GM12864 (cell line): ENCODE results near the gene MCEMP1.

Experiments
- DNase-seq: peaks from one replicate; pipeline ENCODE4 v3.0.0-alpha.2; 2011; ENCODE audit warnings: low read depth
- H3K4me3 ChIP-seq: 2 replicates; pipeline ENCODE4 v1.5.1; 2011; ENCODE audit warnings: mild to moderate bottlenecking, low read depth, low read length, control low read depth
- TF ChIP-seq, protein P1 (sequence below): IDR thresholded peaks from 2 replicates; pipeline ENCODE4 v1.5.1; 2011; ENCODE audit warnings: low read depth, mild to moderate bottlenecking, moderate library complexity, low read length, control low read depth, inconsistent platforms; ENCODE audit errors: missing control alignments

Gene MCEMP1

DNA sequence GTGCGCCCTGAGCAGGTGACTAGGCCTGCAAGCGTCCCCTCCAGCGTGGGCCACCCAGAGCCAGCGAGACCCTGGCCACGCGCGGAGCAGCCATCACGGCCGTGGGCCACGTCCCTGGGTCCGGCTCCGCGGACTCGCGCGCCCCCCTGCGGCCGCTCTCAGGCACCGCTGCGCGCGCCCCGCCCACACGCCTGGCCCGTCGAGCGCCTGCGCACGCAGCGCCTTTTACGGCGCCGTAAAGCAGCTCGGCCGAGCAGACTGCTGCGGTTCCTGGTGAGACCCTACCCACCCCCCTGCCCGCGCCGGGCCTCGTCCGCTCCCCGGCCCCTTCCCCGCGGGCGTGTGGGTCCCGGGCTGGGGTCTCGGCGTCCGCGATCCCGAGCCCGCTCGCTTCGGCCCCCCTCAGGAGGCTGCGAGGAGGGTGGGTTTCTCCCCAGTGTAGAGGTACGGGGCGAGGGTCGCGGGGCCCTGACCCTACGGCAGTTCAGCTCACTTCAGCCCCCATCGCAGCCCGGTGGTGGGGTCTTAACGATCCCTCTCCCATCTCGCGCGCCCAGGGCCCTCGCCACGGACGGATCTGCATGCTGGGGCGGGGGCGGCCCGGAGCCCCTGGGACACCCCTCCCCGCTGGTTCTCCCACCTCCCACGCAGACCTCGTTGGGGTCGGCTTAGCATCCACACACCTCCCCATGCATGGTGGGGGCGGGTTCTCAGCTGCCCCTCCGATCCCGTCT lies 3.9 kb downstream of the MCEMP1 start, which contains the start of gene TRAPPC5:
TSS of gene TRAPPC5 (plus strand) at position 228 of the 734 bp plus-strand sequence. CDS start 1,421 bp downstream, outside the sequence.
- TF ChIP-seq, protein P1, sequence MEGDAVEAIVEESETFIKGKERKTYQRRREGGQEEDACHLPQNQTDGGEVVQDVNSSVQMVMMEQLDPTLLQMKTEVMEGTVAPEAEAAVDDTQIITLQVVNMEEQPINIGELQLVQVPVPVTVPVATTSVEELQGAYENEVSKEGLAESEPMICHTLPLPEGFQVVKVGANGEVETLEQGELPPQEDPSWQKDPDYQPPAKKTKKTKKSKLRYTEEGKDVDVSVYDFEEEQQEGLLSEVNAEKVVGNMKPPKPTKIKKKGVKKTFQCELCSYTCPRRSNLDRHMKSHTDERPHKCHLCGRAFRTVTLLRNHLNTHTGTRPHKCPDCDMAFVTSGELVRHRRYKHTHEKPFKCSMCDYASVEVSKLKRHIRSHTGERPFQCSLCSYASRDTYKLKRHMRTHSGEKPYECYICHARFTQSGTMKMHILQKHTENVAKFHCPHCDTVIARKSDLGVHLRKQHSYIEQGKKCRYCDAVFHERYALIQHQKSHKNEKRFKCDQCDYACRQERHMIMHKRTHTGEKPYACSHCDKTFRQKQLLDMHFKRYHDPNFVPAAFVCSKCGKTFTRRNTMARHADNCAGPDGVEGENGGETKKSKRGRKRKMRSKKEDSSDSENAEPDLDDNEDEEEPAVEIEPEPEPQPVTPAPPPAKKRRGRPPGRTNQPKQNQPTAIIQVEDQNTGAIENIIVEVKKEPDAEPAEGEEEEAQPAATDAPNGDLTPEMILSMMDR: peak; percentile 88
- peak within 1 kb of the TSS; percentile 98 for H3K4me3 ChIP-seq
- DNase-seq: peak; percentile 53

DNA sequence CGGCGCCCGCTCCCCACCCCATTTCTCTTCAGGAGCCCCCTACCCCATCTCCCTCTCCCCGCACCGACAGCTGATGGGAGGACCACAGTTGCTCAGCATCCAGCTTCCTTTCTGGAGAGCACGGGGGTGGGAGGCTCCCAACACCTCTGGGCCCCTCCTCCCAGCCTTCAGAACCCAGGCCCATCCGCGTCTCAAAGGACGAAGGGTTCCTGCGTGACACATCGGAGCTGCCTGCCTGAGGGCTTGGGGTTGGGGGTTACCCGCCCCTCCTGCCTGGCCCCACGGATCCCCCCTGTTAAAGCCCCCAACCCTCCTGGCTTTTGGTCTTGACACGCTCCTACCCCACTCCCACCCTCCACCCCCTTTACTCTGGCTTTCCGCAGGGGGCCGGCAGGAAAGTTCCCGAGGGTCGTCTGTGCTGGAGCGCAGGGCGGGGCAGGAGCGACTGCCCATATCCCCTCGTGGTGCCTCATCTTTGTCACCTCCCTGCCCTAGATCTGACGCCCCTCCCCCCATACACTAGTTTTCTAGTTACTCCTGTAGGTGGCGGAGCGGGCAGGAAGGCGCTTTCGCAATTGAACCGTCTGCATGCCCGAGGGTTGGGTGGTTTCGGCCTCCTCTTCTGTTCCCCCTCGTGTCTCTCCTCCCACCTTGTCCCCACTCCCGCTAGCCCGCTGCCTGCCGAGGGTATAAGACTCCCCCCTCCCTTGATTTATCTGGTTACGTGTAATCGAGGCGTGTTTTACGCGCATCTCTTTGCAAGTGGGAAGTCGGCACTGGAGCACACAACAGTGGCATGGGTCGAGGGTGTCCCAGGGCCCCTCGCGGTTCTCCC lies 4.7 kb downstream of the MCEMP1 start:
- TF ChIP-seq, protein P1: peak; percentile 72
- peak; percentile 71 for DNase-seq
- peak overlapping the region; percentile 98 for H3K4me3 ChIP-seq

DNA sequence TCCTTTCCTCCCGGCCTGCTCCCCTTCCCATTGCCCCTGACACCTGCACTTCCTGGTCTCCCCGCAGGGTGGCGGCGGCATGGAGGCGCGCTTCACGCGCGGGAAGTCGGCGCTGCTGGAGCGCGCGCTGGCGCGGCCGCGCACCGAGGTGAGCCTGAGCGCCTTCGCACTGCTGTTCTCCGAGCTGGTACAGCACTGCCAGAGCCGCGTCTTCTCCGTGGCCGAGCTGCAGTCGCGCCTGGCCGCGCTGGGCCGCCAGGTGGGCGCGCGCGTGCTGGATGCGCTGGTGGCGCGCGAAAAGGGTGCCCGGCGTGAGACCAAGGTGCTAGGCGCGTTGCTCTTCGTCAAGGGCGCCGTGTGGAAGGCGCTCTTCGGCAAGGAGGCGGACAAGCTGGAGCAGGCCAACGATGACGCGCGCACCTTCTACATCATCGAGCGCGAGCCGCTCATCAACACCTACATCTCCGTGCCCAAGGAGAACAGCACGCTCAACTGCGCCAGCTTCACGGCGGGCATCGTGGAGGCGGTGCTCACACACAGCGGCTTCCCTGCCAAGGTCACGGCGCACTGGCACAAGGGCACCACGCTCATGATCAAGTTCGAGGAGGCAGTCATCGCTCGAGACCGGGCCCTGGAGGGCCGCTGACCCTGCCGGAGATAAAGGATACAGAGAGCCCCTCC lies 5.4 kb downstream of the MCEMP1 start:
- no peak overlapping the region; the same call in 1 of the 2 replicates for H3K4me3 ChIP-seq
- no peak for DNase-seq
- TF ChIP-seq, protein P1: peak; percentile 11

DNA sequence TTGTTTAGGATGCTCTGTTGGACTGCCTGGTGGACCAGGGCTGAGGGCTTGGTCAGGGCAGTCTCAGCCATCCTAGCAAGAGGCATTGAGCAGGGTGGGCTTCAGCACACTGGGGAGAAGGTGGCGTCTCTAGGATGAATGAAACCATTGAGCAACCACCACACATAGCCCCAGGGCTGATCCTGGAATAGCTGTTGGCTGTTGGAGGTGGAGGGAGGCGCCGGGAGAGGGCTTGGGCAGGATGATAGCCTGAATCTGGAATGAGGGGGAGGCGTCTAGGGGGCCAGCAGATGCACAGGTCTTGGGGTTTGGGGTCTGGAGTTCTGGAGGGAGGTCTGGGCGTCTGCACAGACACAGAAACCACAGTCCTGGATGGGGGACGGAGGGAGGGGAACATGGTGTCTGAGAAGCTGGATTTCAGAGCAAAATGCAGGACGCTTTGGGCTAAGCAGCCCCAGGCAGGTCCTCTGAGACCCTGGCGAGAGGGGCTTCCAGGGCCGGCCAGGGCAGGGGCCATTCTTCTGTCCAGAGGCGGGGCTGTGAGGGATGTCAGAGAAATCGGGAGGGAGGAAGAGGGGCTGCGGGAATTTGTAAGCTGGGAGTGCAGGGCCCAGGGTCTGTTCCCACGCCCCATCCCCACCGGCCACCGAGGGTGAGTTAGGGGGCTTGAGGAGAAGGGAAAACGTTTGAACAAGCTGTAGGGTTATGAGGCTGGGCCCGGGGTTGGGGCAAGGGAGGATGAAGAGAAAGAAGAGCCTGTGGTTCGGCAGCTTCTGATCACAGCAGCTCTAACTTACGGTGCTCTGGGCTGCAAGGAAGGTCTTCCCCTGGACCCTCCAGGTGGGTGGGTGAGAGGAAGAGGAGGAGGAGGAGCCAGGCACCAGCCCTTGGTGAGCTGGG lies 8.9 kb downstream of the MCEMP1 start:
- no peak overlapping the region for H3K4me3 ChIP-seq
- TF ChIP-seq, protein P1: no peak
- DNase-seq: no peak

DNA sequence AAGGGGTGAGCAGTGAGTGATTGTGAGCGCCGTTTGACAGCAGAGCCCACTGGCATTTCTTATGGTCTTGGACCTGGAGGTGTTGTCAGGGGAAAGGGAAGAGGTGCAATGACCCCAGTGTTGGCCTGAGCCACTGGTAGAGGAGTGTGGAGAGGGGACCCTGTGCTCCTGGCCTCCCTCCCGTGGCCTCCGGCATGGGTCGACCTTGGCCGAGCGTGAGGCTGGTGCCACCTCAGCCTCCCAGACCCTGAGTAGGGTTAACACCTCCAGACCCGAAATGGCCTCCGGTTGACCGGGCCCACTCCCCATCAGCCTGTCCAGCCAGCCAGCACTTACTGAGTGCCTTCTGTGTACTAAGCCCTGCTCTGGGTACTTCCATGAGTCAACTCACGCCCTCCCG lies 10.3 kb downstream of the MCEMP1 start:
- TF ChIP-seq, protein P1: no peak
- H3K4me3 ChIP-seq: no peak overlapping the region
- no peak for DNase-seq

DNA sequence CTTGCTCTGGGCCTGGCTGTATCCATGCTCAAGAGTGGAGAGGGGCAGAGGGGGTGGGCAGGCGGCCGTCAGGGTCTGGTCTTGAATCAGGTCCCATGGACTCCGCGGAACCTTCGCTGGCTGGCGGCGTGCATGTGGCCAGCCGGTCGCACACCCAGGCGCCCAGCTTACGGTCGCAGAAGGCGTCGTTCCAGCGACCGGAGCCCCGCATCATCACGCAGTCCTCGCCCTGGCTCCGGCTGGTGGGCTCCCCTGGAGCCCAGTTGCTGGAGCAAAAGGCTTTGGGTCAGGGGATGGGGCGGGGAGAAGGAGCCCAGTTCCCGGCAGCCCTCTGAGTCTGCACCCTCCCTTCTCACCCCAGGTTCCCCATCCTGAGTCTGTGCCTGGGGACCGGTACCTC lies 12.3 kb downstream of the MCEMP1 start:
- no peak overlapping the region for H3K4me3 ChIP-seq
- TF ChIP-seq, protein P1: no peak
- DNase-seq: no peak
